Testis (tissue), 2 donors: Measurements from ENCODE around the gene PBXIP1.
A peak's percentile ranks its signal among the peaks of the same experiment; 100 is the strongest.

Source experiments
- POLR2A ChIP-seq: fragments of 450-650 bp; IDR thresholded peaks from one replicate; pipeline ENCODE4 v1.6.1; 2017; ENCODE audit warnings: antibody characterized with exemption, mild to moderate bottlenecking, moderate library complexity
- TF ChIP-seq, protein P1 (sequence below), 3 experiments: fragments of 450-650 bp in 2 of 3; fragments of 200-600 bp in 1 of 3; sonication (generic) in 1 of 3; IDR thresholded peaks; one replicate each; pipeline ENCODE4 v1.5.1; 2016 to 2019; ENCODE audit warnings: antibody characterized with exemption in 3 of 3, mild to moderate bottlenecking in 2 of 3, moderate library complexity in 1 of 3

DNA sequence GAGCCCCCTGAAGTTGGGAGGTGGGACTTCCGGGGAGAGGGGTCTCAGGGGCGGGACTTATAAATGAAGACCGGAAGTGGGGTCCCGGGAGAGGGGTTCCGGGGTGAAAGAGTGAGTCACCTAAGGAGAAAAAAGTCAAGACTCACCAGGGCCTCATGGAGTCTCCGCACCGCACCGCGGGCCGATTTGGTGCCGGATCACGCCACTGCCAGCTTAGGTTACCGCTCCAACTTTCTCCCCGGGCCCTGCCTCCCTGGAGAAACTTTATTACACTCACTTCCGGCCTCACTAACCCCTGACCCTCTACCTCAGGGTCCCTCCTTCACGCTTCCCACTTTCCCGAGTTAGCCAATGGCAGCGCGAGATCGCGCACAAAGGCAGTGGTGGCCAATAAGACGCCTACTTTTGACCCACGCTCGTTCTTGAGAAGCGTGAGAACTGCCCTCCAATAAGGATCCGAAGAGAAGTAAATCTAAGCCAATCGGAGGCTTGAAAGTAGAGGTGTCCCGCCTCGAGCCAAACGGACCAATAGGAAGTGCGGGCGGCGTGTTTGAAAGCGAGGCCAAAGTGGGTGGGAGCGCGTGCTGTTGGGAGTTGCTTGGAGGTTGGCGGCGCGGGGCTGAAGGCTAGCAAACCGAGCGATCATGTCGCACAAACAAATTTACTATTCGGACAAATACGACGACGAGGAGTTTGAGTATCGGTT lies 18.4 kb upstream of the PBXIP1 start, which contains the start of gene CKS1B:
- TF ChIP-seq, protein P1, sequence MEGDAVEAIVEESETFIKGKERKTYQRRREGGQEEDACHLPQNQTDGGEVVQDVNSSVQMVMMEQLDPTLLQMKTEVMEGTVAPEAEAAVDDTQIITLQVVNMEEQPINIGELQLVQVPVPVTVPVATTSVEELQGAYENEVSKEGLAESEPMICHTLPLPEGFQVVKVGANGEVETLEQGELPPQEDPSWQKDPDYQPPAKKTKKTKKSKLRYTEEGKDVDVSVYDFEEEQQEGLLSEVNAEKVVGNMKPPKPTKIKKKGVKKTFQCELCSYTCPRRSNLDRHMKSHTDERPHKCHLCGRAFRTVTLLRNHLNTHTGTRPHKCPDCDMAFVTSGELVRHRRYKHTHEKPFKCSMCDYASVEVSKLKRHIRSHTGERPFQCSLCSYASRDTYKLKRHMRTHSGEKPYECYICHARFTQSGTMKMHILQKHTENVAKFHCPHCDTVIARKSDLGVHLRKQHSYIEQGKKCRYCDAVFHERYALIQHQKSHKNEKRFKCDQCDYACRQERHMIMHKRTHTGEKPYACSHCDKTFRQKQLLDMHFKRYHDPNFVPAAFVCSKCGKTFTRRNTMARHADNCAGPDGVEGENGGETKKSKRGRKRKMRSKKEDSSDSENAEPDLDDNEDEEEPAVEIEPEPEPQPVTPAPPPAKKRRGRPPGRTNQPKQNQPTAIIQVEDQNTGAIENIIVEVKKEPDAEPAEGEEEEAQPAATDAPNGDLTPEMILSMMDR (IDR thresholded peaks at IDR 0.05) = no peak
- TF ChIP-seq POLR2A = peak; percentile 9
